Keratinocyte (primary cell): ENCODE measurements around the gene GUCY1A1. TPM values are rescaled to one million over a fixed set of nuclear protein-coding genes. Genes with fewer than 3 reads are reported as not detected.

ENCODE experiments used
- DNase-seq: peaks from one replicate; pipeline ENCODE4 v3.0.0-alpha.2; 2011; ENCODE audit warnings: low read depth, missing footprints, low spot score
- FAIRE-seq: peaks from 2 replicates; lab custom pipeline; 2011; peaks lifted over from hg19 to GRCh38; lab: Jason Lieb, UNC
- H2AFZ ChIP-seq: 2 replicates; pipeline ENCODE4 v1.6.0; 2012; ENCODE audit warnings: low read length, control low read depth, inconsistent platforms; ENCODE audit not compliant: control insufficient read depth
- H3K27ac ChIP-seq: 2 replicates; pipeline ENCODE4 v1.5.1; 2011; ENCODE audit warnings: low read length; ENCODE audit not compliant: control insufficient read depth, insufficient read depth
- H3K27me3 ChIP-seq: 3 replicates; pipeline ENCODE4 v1.6.0; 2011; ENCODE audit warnings: low read length; ENCODE audit not compliant: control insufficient read depth, insufficient read depth; ENCODE audit errors: extremely low read depth
- H3K36me3 ChIP-seq, 2 experiments: 2 replicates in 1 of 2; 3 replicates in 1 of 2; pipeline ENCODE4 v1.5.1; 2011; ENCODE audit warnings: low read length in 2 of 2, mild to moderate bottlenecking in 1 of 2; ENCODE audit not compliant: control insufficient read depth in 2 of 2, insufficient read depth in 2 of 2; ENCODE audit errors: extremely low read depth in 1 of 2
- H3K4me1 ChIP-seq: 3 replicates; pipeline ENCODE4 v1.5.1; 2011; ENCODE audit warnings: low read length; ENCODE audit not compliant: control insufficient read depth, insufficient read depth; ENCODE audit errors: extremely low read depth
- H3K4me2 ChIP-seq: 3 replicates; pipeline ENCODE4 v1.6.0; 2011; ENCODE audit warnings: low read depth, low read length; ENCODE audit not compliant: control insufficient read depth, insufficient read depth; ENCODE audit errors: extremely low read depth
- H3K4me3 ChIP-seq, 3 experiments: fragments of 200-600 bp in 1 of 3; sonication (generic) in 1 of 3; 2 replicates in 2 of 3; 3 replicates in 1 of 3; pipeline ENCODE4 v1.5.1; 2011 to 2016; ENCODE audit warnings: low read length in 3 of 3, mild to moderate bottlenecking in 3 of 3, control low read depth in 2 of 3, inconsistent platforms in 1 of 3, low read depth in 1 of 3, mixed read lengths in 1 of 3, mixed run types in 1 of 3, moderate library complexity in 1 of 3; ENCODE audit not compliant: control insufficient read depth in 2 of 3, insufficient read depth in 2 of 3; ENCODE audit errors: extremely low read depth in 1 of 3
- H3K79me2 ChIP-seq: 2 replicates; pipeline ENCODE4 v1.6.0; 2012; ENCODE audit warnings: low read length; ENCODE audit not compliant: control insufficient read depth, insufficient read depth
- H3K9ac ChIP-seq: 3 replicates; pipeline ENCODE4 v1.6.0; 2011; ENCODE audit warnings: low read length; ENCODE audit not compliant: control insufficient read depth, insufficient read depth; ENCODE audit errors: extremely low read depth
- H3K9me1 ChIP-seq: 3 replicates; pipeline ENCODE4 v1.6.0; 2011; ENCODE audit warnings: low read length; ENCODE audit not compliant: control insufficient read depth, insufficient read depth; ENCODE audit errors: extremely low read depth
- H3K9me3 ChIP-seq: 2 replicates; pipeline ENCODE4 v1.5.1; 2012; ENCODE audit warnings: low read depth, low read length; ENCODE audit not compliant: control insufficient read depth
- H4K20me1 ChIP-seq: 3 replicates; pipeline ENCODE4 v1.6.0; 2011; ENCODE audit warnings: low read length; ENCODE audit not compliant: control insufficient read depth, insufficient read depth; ENCODE audit errors: extremely low read depth
- EZH2 ChIP-seq: IDR thresholded peaks from one replicate; pipeline ENCODE4 v1.6.1; 2012; ENCODE audit warnings: inconsistent platforms, mild to moderate bottlenecking, low read length, moderate library complexity
- dilution Hi-C: fragments of 300-500 bp; cut with MboI; formaldehyde crosslinking; loops from one replicate; pipeline ENCODE4 v1.7.0; 2020; ENCODE audit warnings: low sequenced_read_pairs; ENCODE audit not compliant: extremely low pct_ligation_motif_present
- polyA plus RNA-seq, 5 experiments: library from polyadenylated mRNA; depleted of rRNA in 3 of 5; stranded (reverse) in 3 of 5; stranded (forward) in 1 of 5; unstranded in 1 of 5; fragments of >200 nt; gene quantifications; 1 replicate in 1 of 5; 2 replicates in 3 of 5; 3 replicates in 1 of 5; pipeline versions ENCODE4 v1.2.1 to v1.2.3, GENCODE V29; 2011 to 2012; ENCODE audit warnings: missing spikeins in 2 of 5, low read depth in 1 of 5, low replicate concordance in 1 of 5
- TF ChIP-seq, protein P1 (sequence below), 3 experiments: IDR thresholded peaks in 1 of 3; conservative IDR thresholded peaks in 1 of 3; optimal IDR thresholded peaks in 1 of 3; 2 replicates in 2 of 3; 3 replicates in 1 of 3; pipeline versions ENCODE3 to v1.5.1; 2011; ENCODE audit warnings: low read length in 3 of 3, mild to moderate bottlenecking in 3 of 3, moderate library complexity in 2 of 3, control low read depth in 1 of 3, inconsistent platforms in 1 of 3; ENCODE audit not compliant: insufficient read depth in 2 of 3; ENCODE audit errors: extremely low read depth in 1 of 3

GUCY1A1 gene
- polyA plus RNA-seq, 1 donor (not counting 4 experiments of a cell fraction or from before 2014, with no cell fraction given): 0.05 TPM

DNA sequence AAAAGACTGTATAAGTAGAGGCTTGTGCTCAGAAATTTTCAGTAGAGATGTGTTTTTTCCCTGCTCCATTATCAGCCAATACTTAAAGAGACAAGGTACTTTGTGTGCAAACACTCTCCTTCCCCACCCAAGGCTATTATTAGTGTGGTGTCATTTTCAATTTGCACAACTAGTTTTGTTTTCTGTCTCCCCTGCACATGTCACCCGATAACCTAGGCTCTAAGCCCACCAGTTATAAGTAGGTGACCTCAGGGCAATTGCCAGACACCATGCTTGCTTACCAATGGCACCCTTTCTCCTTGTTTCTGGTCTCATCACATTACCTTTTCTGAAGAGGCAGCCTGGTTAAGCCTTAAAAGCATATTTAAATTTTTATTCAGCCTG is 8.0 kb upstream of the GUCY1A1 start:
- Histone ChIP-seq H3K4me1 (no peaks in the 10 kb centered on the region), H3K9me1 (no peaks in the 10 kb centered on the region), H3K79me2 (no peaks in the 10 kb centered on the region), H3K4me2 (no peak overlapping the region), H3K36me3 (no peaks in the 10 kb centered on the region), H3K9ac (no peak overlapping the region), H3K9me3 (no peaks in the 10 kb centered on the region), H3K4me3 (no peak overlapping the region), H3K27ac (no peak overlapping the region), H2AFZ (no peak overlapping the region), H4K20me1 (no peaks in the 10 kb centered on the region), H3K27me3 (no peaks in the 10 kb centered on the region)
- dilution Hi-C loops: no loop called here
- TF ChIP-seq, protein P1, sequence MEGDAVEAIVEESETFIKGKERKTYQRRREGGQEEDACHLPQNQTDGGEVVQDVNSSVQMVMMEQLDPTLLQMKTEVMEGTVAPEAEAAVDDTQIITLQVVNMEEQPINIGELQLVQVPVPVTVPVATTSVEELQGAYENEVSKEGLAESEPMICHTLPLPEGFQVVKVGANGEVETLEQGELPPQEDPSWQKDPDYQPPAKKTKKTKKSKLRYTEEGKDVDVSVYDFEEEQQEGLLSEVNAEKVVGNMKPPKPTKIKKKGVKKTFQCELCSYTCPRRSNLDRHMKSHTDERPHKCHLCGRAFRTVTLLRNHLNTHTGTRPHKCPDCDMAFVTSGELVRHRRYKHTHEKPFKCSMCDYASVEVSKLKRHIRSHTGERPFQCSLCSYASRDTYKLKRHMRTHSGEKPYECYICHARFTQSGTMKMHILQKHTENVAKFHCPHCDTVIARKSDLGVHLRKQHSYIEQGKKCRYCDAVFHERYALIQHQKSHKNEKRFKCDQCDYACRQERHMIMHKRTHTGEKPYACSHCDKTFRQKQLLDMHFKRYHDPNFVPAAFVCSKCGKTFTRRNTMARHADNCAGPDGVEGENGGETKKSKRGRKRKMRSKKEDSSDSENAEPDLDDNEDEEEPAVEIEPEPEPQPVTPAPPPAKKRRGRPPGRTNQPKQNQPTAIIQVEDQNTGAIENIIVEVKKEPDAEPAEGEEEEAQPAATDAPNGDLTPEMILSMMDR (optimal IDR thresholded peaks at IDR 0.05 in 1 of 3, IDR thresholded peaks at IDR 0.05 in 1 of 3, conservative IDR thresholded peaks at IDR 0.05 in 1 of 3; ENCODE audit: extremely low read depth in 1 of 3, insufficient read depth in 2 of 3, low read length in 3 of 3): no peak
- no peak for TF ChIP-seq EZH2
- DNase-seq: no peak
- FAIRE-seq: no peak

DNA sequence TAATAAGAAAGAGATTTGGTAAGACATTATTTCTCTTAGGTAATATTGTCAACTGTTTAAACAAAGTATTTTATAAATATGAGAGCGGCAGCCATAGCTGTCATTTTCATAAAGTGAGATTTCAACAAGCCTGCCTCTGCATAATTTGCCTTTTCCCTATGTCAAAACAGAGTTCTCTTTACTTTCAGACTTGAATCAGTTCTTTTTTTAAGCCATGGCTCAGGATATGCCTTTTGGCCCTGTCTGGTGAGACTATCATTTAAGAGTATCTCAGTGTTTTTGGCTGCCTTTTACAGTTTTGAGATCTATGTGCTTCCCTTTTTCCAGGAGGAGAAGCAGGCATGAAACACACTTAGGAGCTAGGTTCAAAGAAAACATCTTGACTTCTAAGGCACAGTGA is 7.5 kb upstream of the GUCY1A1 start:
- no peak for TF ChIP-seq EZH2
- TF ChIP-seq, protein P1 (optimal IDR thresholded peaks at IDR 0.05 in 1 of 3, IDR thresholded peaks at IDR 0.05 in 1 of 3, conservative IDR thresholded peaks at IDR 0.05 in 1 of 3; ENCODE audit: extremely low read depth in 1 of 3, insufficient read depth in 2 of 3, low read length in 3 of 3): no peak
- Histone ChIP-seq H3K27ac (no peak overlapping the region), H3K79me2 (no peaks in the 10 kb centered on the region), H3K4me2 (no peak overlapping the region), H3K4me3 (no peak overlapping the region), H3K36me3 (no peaks in the 10 kb centered on the region), H2AFZ (no peak overlapping the region), H4K20me1 (no peaks in the 10 kb centered on the region), H3K9ac (no peak overlapping the region), H3K27me3 (no peaks in the 10 kb centered on the region), H3K4me1 (no peaks in the 10 kb centered on the region), H3K9me3 (no peaks in the 10 kb centered on the region), H3K9me1 (no peaks in the 10 kb centered on the region)
- DNase-seq (no peak), FAIRE-seq (no peak)
- dilution Hi-C loops: no loop called here
